HCT116 (cell line): ENCODE measurements around the gene RABGAP1.

ENCODE experiments used
- EZH2 ChIP-seq: fragments of 200-600 bp; sonication (generic); IDR thresholded peaks from 2 replicates; pipeline ENCODE4 v1.6.1; 2017; ENCODE audit warnings: antibody characterized with exemption, mixed run types
- EZH2phosphoT487 ChIP-seq: fragments of 200-600 bp; IDR thresholded peaks from 2 replicates; pipeline ENCODE4 v1.6.1; 2018; ENCODE audit warnings: antibody characterized with exemption, borderline replicate concordance
- MAX ChIP-seq: IDR thresholded peaks from 2 replicates; pipeline ENCODE4 v1.6.1; 2012
- POLR2A ChIP-seq: IDR thresholded peaks from 2 replicates; pipeline ENCODE4 v1.7.0; 2011; ENCODE audit warnings: borderline replicate concordance; ENCODE audit not compliant: insufficient read depth, insufficient read length; ENCODE audit errors: extremely low read depth
- POLR2AphosphoS5 ChIP-seq: IDR thresholded peaks from 2 replicates; pipeline ENCODE4 v1.6.1; 2011; ENCODE audit warnings: mild to moderate bottlenecking, low read depth, low read length, moderate library complexity
- REST ChIP-seq: IDR thresholded peaks from 2 replicates; pipeline ENCODE4 v1.6.1; 2012; ENCODE audit warnings: low read depth
- SIN3A ChIP-seq: IDR thresholded peaks from 2 replicates; pipeline ENCODE4 v1.6.1; 2012; ENCODE audit warnings: low read depth
- SP1 ChIP-seq: IDR thresholded peaks from 2 replicates; pipeline ENCODE4 v1.6.1; 2012; ENCODE audit warnings: low read depth
- SRF ChIP-seq: IDR thresholded peaks from 2 replicates; pipeline ENCODE4 v1.6.1; 2012; ENCODE audit warnings: low read depth
- YY1 ChIP-seq: IDR thresholded peaks from 2 replicates; pipeline ENCODE4 v1.6.1; 2011; ENCODE audit warnings: low read length, low read depth, moderate library complexity, mild to moderate bottlenecking; ENCODE audit not compliant: insufficient replicate concordance; ENCODE audit errors: extremely low read depth
- TF ChIP-seq, protein P1 (sequence below), 3 experiments: fragments of 200-600 bp in 1 of 3; sonication (generic) in 1 of 3; IDR thresholded peaks in 2 of 3; conservative IDR thresholded peaks in 1 of 3; 2 replicates each; pipeline ENCODE4 v1.5.1; 2012 to 2017; ENCODE audit warnings: low read depth in 2 of 3, low read length in 2 of 3, antibody characterized with exemption in 1 of 3, borderline replicate concordance in 1 of 3, control low read depth in 1 of 3, mild to moderate bottlenecking in 1 of 3, mixed read lengths in 1 of 3, mixed run types in 1 of 3, moderate library complexity in 1 of 3; ENCODE audit not compliant: insufficient read depth in 1 of 3

- TF ChIP-seq YY1 (no peak), SRF (no peak), REST (no peak), SIN3A (no peak), POLR2A (no peak), POLR2AphosphoS5 (no peak), EZH2 (no peak), EZH2phosphoT487 (no peak), MAX (no peak), SP1 (no peak)
- TF ChIP-seq, protein P1, sequence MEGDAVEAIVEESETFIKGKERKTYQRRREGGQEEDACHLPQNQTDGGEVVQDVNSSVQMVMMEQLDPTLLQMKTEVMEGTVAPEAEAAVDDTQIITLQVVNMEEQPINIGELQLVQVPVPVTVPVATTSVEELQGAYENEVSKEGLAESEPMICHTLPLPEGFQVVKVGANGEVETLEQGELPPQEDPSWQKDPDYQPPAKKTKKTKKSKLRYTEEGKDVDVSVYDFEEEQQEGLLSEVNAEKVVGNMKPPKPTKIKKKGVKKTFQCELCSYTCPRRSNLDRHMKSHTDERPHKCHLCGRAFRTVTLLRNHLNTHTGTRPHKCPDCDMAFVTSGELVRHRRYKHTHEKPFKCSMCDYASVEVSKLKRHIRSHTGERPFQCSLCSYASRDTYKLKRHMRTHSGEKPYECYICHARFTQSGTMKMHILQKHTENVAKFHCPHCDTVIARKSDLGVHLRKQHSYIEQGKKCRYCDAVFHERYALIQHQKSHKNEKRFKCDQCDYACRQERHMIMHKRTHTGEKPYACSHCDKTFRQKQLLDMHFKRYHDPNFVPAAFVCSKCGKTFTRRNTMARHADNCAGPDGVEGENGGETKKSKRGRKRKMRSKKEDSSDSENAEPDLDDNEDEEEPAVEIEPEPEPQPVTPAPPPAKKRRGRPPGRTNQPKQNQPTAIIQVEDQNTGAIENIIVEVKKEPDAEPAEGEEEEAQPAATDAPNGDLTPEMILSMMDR (IDR thresholded peaks at IDR 0.05 in 2 of 3, conservative IDR thresholded peaks at IDR 0.05 in 1 of 3; ENCODE audit: borderline replicate concordance in 1 of 3, insufficient read depth in 1 of 3, low read depth in 2 of 3, low read length in 2 of 3) = no peak
Observed at GRCh38 chr9:123064716-123065115, 123.9 kb downstream of the RABGAP1 start.
